Measurements from ENCODE around the gene CLTC. TPM values are rescaled to one million over a fixed set of nuclear protein-coding genes. Genes with fewer than 3 reads are reported as not detected.
"Not testable (repeated sequence)": the region's sequence is repeated elsewhere in the genome, so short reads cannot be mapped to it uniquely, and the experiment has no call there.

The CLTC gene
- total RNA-seq, 1 experiment from 2014 or later: 212 TPM

DNA sequence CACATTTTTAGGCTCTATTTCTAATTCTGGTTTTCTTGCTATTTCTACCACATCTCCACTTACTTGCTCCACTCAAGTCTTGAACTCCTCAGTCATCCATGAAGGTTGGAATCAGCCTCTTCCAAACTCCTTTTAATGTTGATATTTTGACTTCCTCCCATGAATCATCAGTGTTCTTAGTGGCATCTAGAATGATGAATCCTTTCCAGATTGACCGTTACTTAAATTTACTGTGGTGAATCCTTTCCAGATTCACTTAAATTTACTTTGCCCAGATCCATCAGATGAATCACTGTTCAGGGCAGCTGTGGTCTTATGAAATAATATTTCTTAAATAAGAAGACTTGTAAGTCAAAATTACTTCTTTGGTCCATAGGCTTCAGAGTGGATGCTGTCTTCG is 32.4 kb downstream of the CLTC start:
- no peak for DNase-seq

DNA sequence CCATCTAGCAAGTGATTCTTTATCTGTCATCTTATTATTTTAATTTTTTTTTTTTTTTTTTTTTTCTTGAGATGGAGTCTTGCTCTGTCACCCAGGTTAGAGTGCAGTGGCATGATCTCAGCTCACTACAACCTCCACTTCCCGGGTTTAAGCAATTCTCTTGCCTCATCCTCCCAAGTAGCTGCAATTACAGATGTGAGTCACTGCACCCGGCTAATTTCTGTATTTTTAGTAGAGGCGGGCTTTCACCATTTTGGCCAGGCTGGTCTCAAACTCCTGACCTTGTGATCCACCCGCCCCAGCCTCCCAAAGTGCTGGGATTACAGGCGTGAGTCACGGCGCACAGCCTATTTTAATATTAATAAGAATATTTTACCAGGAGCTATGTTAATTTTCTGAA is 36.9 kb downstream of the CLTC start:
- intact Hi-C loops (cut with micrococcal nuclease; ENCODE audit: unreplicated experiment); H3K4me1 Mint-ChIP-seq (ENCODE audit: low read depth, unreplicated experiment); H3K9me3 Mint-ChIP-seq (ENCODE audit: low read depth, unreplicated experiment); BruUV-seq (replicated peaks); H3K4me3 Mint-ChIP-seq (ENCODE audit: low read depth, unreplicated experiment); H3K27ac Mint-ChIP-seq (ENCODE audit: unreplicated experiment); H3K27me3 Mint-ChIP-seq (ENCODE audit: unreplicated experiment); DNase-seq: not testable (repeated sequence)
- H3K36me3 Mint-ChIP-seq (ENCODE audit: insufficient read depth, unreplicated experiment): peaks cover 56% of the 10 kb centered on the region
- CTCF ChIA-PET: interaction anchor here (0.7 kb wide), 1 partner anchor 33 kb away, joined by 5 read pairs; no protein-coding TSS in a partner anchor

More for the DNA sequence above, 32.4 kb downstream of the CLTC start:
- intact Hi-C loops (cut with micrococcal nuclease; ENCODE audit: unreplicated experiment): no loop called here
- CTCF ChIA-PET: no interaction called here
- Mint-ChIP-seq H3K36me3 (ENCODE audit: insufficient read depth, unreplicated experiment) (peaks cover 60% of the 10 kb centered on the region), H3K27ac (ENCODE audit: unreplicated experiment) (no peak overlapping the region), H3K4me3 (ENCODE audit: low read depth, unreplicated experiment) (no peak overlapping the region), H3K9me3 (ENCODE audit: low read depth, unreplicated experiment) (no peaks in the 10 kb centered on the region), H3K4me1 (ENCODE audit: low read depth, unreplicated experiment) (no peaks in the 10 kb centered on the region), H3K27me3 (ENCODE audit: unreplicated experiment) (no peaks in the 10 kb centered on the region)
- BruUV-seq (replicated peaks): no TSS peak
- TF ChIP-seq, protein P1, sequence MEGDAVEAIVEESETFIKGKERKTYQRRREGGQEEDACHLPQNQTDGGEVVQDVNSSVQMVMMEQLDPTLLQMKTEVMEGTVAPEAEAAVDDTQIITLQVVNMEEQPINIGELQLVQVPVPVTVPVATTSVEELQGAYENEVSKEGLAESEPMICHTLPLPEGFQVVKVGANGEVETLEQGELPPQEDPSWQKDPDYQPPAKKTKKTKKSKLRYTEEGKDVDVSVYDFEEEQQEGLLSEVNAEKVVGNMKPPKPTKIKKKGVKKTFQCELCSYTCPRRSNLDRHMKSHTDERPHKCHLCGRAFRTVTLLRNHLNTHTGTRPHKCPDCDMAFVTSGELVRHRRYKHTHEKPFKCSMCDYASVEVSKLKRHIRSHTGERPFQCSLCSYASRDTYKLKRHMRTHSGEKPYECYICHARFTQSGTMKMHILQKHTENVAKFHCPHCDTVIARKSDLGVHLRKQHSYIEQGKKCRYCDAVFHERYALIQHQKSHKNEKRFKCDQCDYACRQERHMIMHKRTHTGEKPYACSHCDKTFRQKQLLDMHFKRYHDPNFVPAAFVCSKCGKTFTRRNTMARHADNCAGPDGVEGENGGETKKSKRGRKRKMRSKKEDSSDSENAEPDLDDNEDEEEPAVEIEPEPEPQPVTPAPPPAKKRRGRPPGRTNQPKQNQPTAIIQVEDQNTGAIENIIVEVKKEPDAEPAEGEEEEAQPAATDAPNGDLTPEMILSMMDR (IDR thresholded peaks at IDR 0.05; ENCODE audit: unreplicated experiment): no peak

DNA sequence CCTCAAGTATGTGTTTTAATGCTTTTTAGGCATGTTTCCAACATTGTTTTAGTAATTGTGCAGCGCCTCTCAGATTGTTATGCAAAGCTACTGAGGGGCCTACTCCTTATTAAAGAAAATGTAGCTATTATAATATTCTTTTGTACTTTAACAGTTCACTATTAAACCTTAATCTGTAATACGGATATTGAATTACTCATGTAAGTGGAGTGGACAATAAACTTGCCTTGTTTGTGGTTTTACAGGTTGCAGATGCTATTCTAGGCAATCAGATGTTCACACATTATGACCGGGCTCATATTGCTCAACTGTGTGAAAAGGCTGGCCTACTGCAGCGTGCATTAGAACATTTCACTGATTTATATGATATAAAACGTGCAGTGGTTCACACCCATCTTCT is 46.5 kb downstream of the CLTC start:
- DNase-seq: no peak
- Mint-ChIP-seq H3K27me3 (ENCODE audit: unreplicated experiment) (no peaks in the 10 kb centered on the region), H3K9me3 (ENCODE audit: low read depth, unreplicated experiment) (no peaks in the 10 kb centered on the region), H3K4me3 (ENCODE audit: low read depth, unreplicated experiment) (no peak overlapping the region), H3K4me1 (ENCODE audit: low read depth, unreplicated experiment) (no peaks in the 10 kb centered on the region), H3K36me3 (ENCODE audit: insufficient read depth, unreplicated experiment) (peaks cover 23% of the 10 kb centered on the region), H3K27ac (ENCODE audit: unreplicated experiment) (no peak overlapping the region)
- TF ChIP-seq, protein P1 (IDR thresholded peaks at IDR 0.05; ENCODE audit: unreplicated experiment): no peak
- intact Hi-C loops (cut with micrococcal nuclease; ENCODE audit: unreplicated experiment): no loop called here
- CTCF ChIA-PET: no interaction called here
- BruUV-seq (replicated peaks): no TSS peak

DNA sequence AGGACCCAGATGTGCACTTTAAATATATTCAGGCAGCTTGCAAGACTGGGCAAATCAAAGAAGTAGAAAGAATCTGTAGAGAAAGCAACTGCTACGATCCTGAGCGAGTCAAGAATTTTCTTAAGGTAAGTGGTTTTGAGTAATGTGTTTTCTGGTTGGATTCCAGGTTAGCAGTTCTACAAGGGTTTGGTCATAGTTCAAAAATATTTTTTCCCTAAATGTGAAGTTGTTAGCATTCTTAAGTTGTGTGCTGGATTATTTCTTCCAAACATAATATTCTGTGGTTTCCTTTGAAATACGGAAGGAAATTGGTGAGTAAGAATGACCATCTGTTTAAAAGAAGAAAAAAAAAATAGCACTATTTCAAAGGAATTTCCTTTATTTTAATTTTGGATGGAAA is 49.1 kb downstream of the CLTC start:
- DNase-seq: no peak
- TF ChIP-seq, protein P1 (IDR thresholded peaks at IDR 0.05; ENCODE audit: unreplicated experiment): no peak
- H3K4me3 Mint-ChIP-seq (ENCODE audit: low read depth, unreplicated experiment): no peak overlapping the region
- H3K36me3 Mint-ChIP-seq (ENCODE audit: insufficient read depth, unreplicated experiment): peaks cover 28% of the 10 kb centered on the region
- CTCF ChIA-PET: no interaction called here
- no peak overlapping the region for H3K27ac Mint-ChIP-seq (ENCODE audit: unreplicated experiment)
- no TSS peak for BruUV-seq (replicated peaks)
- no peaks in the 10 kb centered on the region for H3K27me3 Mint-ChIP-seq (ENCODE audit: unreplicated experiment)
- intact Hi-C loops (cut with micrococcal nuclease; ENCODE audit: unreplicated experiment): no loop called here
- H3K4me1 Mint-ChIP-seq (ENCODE audit: low read depth, unreplicated experiment): no peaks in the 10 kb centered on the region
- H3K9me3 Mint-ChIP-seq (ENCODE audit: low read depth, unreplicated experiment): no peaks in the 10 kb centered on the region

DNA sequence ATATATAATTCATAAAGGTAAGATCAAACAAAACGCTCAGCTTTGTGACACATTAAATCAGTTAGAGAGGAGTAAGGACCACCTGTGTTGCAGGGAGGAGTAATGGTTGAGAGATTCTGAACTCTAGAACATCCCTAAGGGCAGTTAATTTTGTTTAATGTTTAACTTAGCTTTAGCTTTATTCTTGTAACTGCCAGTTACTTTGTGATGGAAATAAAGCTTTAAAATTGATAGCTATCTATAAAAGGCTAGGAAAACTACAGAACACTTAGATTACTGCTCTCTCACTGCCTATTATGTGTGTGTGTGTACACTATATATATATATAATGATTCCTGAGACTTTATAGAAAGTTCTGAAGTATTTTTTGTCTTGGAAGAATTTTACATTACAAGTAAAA is 49.7 kb downstream of the CLTC start:
- no TSS peak for BruUV-seq (replicated peaks)
- CTCF ChIA-PET: no interaction called here
- TF ChIP-seq, protein P1 (IDR thresholded peaks at IDR 0.05; ENCODE audit: unreplicated experiment): no peak
- Mint-ChIP-seq H3K4me1 (ENCODE audit: low read depth, unreplicated experiment) (no peaks in the 10 kb centered on the region), H3K4me3 (ENCODE audit: low read depth, unreplicated experiment) (no peak overlapping the region), H3K9me3 (ENCODE audit: low read depth, unreplicated experiment) (no peaks in the 10 kb centered on the region), H3K27me3 (ENCODE audit: unreplicated experiment) (no peaks in the 10 kb centered on the region), H3K36me3 (ENCODE audit: insufficient read depth, unreplicated experiment) (peaks cover 22% of the 10 kb centered on the region), H3K27ac (ENCODE audit: unreplicated experiment) (no peak overlapping the region)
- DNase-seq: no peak
- intact Hi-C loops (cut with micrococcal nuclease; ENCODE audit: unreplicated experiment): no loop called here
